GM23248 (cell line): ENCODE measurements around the gene HOXB4.

Experiments
- EZH2 ChIP-seq: fragments of 200-600 bp; sonication (generic); IDR thresholded peaks from 2 replicates; pipeline ENCODE4 v1.6.1; 2018; ENCODE audit warnings: antibody characterized with exemption, mild to moderate bottlenecking; ENCODE audit not compliant: insufficient read depth, poor library complexity, severe bottlenecking
- EZH2phosphoT487 ChIP-seq: fragments of 200-600 bp; sonication (generic); IDR thresholded peaks from 2 replicates; pipeline ENCODE4 v1.6.1; 2018; ENCODE audit warnings: antibody characterized with exemption, moderate library complexity, mild to moderate bottlenecking, low read depth; ENCODE audit not compliant: insufficient read depth

DNA sequence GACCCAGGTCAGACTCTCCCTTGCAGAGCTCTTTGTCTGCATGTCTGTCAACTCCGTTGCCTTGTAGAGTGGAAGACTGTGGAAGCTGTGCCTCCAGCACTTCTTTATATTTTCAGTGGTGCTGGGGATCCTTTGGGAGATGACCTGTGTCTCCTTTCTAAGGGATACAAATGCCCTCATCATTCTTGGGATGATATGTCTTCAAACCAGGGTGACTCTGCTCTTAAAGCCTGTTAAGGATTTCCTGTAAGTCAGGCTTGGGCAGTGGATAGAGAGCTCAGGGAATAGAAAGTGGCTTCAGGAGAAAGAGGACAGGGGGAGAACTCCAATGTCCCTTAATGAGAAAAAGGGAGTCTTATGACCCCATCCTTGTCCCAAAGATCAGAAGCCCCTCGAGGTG is 10.4 kb upstream of the HOXB4 start:
- TF ChIP-seq EZH2phosphoT487 (no peak), EZH2 (no peak)
